Body of pancreas (tissue), 4 donors: Measurements from ENCODE around the gene USP12.
"Not testable (repeated sequence)": the region's sequence is repeated elsewhere in the genome, so short reads cannot be mapped to it uniquely, and the experiment has no call there.

ENCODE experiments used
- CTCF ChIP-seq, 7 experiments: fragments of 450-650 bp in 4 of 7; fragments of 200-600 bp in 3 of 7; sonication (generic) in 3 of 7; IDR thresholded peaks; one replicate each; pipeline ENCODE4 v1.5.1; 2016 to 2019; ENCODE audit warnings: antibody characterized with exemption in 7 of 7
- POLR2A ChIP-seq, 3 donors: fragments of 450-650 bp; IDR thresholded peaks; one replicate each; pipeline ENCODE4 v1.6.1; 2016; ENCODE audit warnings: antibody characterized with exemption in 3 of 3, mild to moderate bottlenecking in 2 of 3

- TF ChIP-seq CTCF, POLR2A (IDR thresholded peaks at IDR 0.05): not testable (repeated sequence)
Observed at GRCh38 chr13:27213386-27213785, 41.8 kb upstream of the USP12 start.
